Nephron (organoid): Measurements from ENCODE around the gene LIN28A.
"Not testable (repeated sequence)": the region's sequence is repeated elsewhere in the genome, so short reads cannot be mapped to it uniquely, and the experiment has no call there.

Experiments
- H3K27ac Mint-ChIP-seq, 3 experiments: 2 replicates each; pipeline ENCODE4 v1.8.0; 2020; ENCODE audit warnings: mixed read lengths in 3 of 3, mild to moderate bottlenecking in 2 of 3, moderate library complexity in 1 of 3
- H3K27me3 Mint-ChIP-seq: 2 replicates; pipeline ENCODE4 v1.8.0; 2021; ENCODE audit warnings: low read depth, mild to moderate bottlenecking, moderate library complexity, mixed read lengths
- H3K36me3 Mint-ChIP-seq: 2 replicates; pipeline ENCODE4 v1.8.0; 2020; ENCODE audit warnings: low read depth, mixed read lengths
- H3K4me1 Mint-ChIP-seq: 2 replicates; pipeline ENCODE4 v1.8.0; 2020; ENCODE audit warnings: mixed read lengths
- H3K4me3 Mint-ChIP-seq, 3 experiments: 2 replicates each; pipeline ENCODE4 v1.8.0; 2020; ENCODE audit warnings: mild to moderate bottlenecking in 3 of 3, mixed read lengths in 3 of 3, moderate library complexity in 2 of 3
- H3K9me3 Mint-ChIP-seq: 2 replicates; pipeline ENCODE4 v1.8.0; 2020; ENCODE audit warnings: mixed read lengths
- CTCF ChIP-seq, 3 experiments: fragments of 200-600 bp; sonication (generic); IDR thresholded peaks; one replicate each; pipeline ENCODE4 v1.5.0; 2021; ENCODE audit warnings: antibody characterized with exemption in 3 of 3; ENCODE audit not compliant: unreplicated experiment in 3 of 3

Gene LIN28A

GRCh38 chr1:26373281-26373680 lies 37.3 kb upstream of the LIN28A start:
- Mint-ChIP-seq H3K4me1 (peaks cover 7% of the 10 kb centered on the region), H3K9me3 (peaks cover 4% of the 10 kb centered on the region), H3K27me3 (peaks cover 17% of the 10 kb centered on the region), H3K36me3 (no peaks in the 10 kb centered on the region), H3K4me3 (no peak overlapping the region), H3K27ac (no peak overlapping the region)
- TF ChIP-seq CTCF (IDR thresholded peaks at IDR 0.05; ENCODE audit: unreplicated experiment in 3 of 3): no peak

- Mint-ChIP-seq H3K27me3 (peaks cover 15% of the 10 kb centered on the region), H3K9me3 (peaks cover 4% of the 10 kb centered on the region), H3K36me3 (no peaks in the 10 kb centered on the region), H3K27ac (no peak overlapping the region), H3K4me1 (peaks cover 7% of the 10 kb centered on the region), H3K4me3 (no peak overlapping the region)
- no peak for TF ChIP-seq CTCF (IDR thresholded peaks at IDR 0.05; ENCODE audit: unreplicated experiment in 3 of 3)
Observed at GRCh38 chr1:26373789-26374188, 36.8 kb upstream of the LIN28A start.

- not testable (repeated sequence) for H3K4me3 Mint-ChIP-seq, H3K27ac Mint-ChIP-seq, H3K4me1 Mint-ChIP-seq, H3K36me3 Mint-ChIP-seq, H3K9me3 Mint-ChIP-seq
- H3K27me3 Mint-ChIP-seq: peaks cover 15% of the 10 kb centered on the region
Observed at GRCh38 chr1:26374361-26374760, 36.3 kb upstream of the LIN28A start.

- Mint-ChIP-seq H3K36me3 (no peaks in the 10 kb centered on the region), H3K4me1 (peaks cover 7% of the 10 kb centered on the region), H3K9me3 (peaks cover 4% of the 10 kb centered on the region), H3K4me3 (no peak overlapping the region), H3K27me3 (peaks cover 11% of the 10 kb centered on the region), H3K27ac (no peak overlapping the region)
- TF ChIP-seq CTCF (IDR thresholded peaks at IDR 0.05; ENCODE audit: unreplicated experiment in 3 of 3): no peak
Observed at GRCh38 chr1:26375081-26375480, 35.5 kb upstream of the LIN28A start.

GRCh38 chr1:26376050-26376449 lies 34.6 kb upstream of the LIN28A start:
- H3K4me3 Mint-ChIP-seq: no peak overlapping the region
- no peak for TF ChIP-seq CTCF (IDR thresholded peaks at IDR 0.05; ENCODE audit: unreplicated experiment in 3 of 3)
- peaks cover 11% of the 10 kb centered on the region for H3K27me3 Mint-ChIP-seq
- H3K9me3 Mint-ChIP-seq: peaks cover 4% of the 10 kb centered on the region
- no peaks in the 10 kb centered on the region for H3K36me3 Mint-ChIP-seq
- H3K27ac Mint-ChIP-seq: no peak overlapping the region
- H3K4me1 Mint-ChIP-seq: peaks cover 7% of the 10 kb centered on the region

- H3K27ac Mint-ChIP-seq: no peak overlapping the region
- peaks cover 7% of the 10 kb centered on the region for H3K4me1 Mint-ChIP-seq
- H3K27me3 Mint-ChIP-seq: peaks cover 11% of the 10 kb centered on the region
- H3K4me3 Mint-ChIP-seq: no peak overlapping the region
- no peaks in the 10 kb centered on the region for H3K36me3 Mint-ChIP-seq
- peaks cover 4% of the 10 kb centered on the region for H3K9me3 Mint-ChIP-seq
- TF ChIP-seq CTCF (IDR thresholded peaks at IDR 0.05; ENCODE audit: unreplicated experiment in 3 of 3): no peak
Observed at GRCh38 chr1:26378088-26378878, 32.3 kb upstream of the LIN28A start.
